Gastrocnemius medialis (tissue), 4 donors: ENCODE data around the gene MIGA1.

Source experiments
- CTCF ChIP-seq, 5 experiments: fragments of 450-650 bp in 3 of 5; fragments of 200-600 bp in 2 of 5; sonication (generic) in 2 of 5; IDR thresholded peaks in 4 of 5; conservative IDR thresholded peaks in 1 of 5; 1 replicate in 4 of 5; 2 replicates in 1 of 5; pipeline ENCODE4 v1.5.1; 2016 to 2019; ENCODE audit warnings: antibody characterized with exemption in 5 of 5, mild to moderate bottlenecking in 3 of 5, moderate library complexity in 3 of 5
- POLR2A ChIP-seq, 2 donors: fragments of 450-650 bp; IDR thresholded peaks; one replicate each; pipeline ENCODE4 v1.6.1; 2017; ENCODE audit warnings: antibody characterized with exemption in 2 of 2, mild to moderate bottlenecking in 2 of 2, moderate library complexity in 2 of 2

- TF ChIP-seq CTCF (IDR thresholded peaks at IDR 0.05 in 4 of 5, conservative IDR thresholded peaks at IDR 0.05 in 1 of 5), result peak in 1 of 5 experiments; percentile 11
- peak in 1 of 2 donors; percentile 7 for TF ChIP-seq POLR2A (IDR thresholded peaks at IDR 0.05)
Observed at GRCh38 chr1:77825131-77825709, 45.8 kb downstream of the MIGA1 start.
